Liver (tissue), 5 donors: ENCODE results near the gene MRPL30. TPM values are rescaled to one million over a fixed set of nuclear protein-coding genes. Genes with fewer than 3 reads are reported as not detected.

Source experiments
- polyA plus RNA-seq, 2 donors: library from polyadenylated mRNA; stranded (reverse) in 1 of 2; unstranded in 1 of 2; fragments of 200-250 nt in 1 of 2; fragments of >200 nt in 1 of 2; fragmentation: Nextera tagmentation in 1 of 2; extraction: Ambion mirVana in 1 of 2; gene quantifications; one replicate each; pipeline versions ENCODE4 v1.2.1 to v1.2.3, GENCODE V29; 2013 to 2015
- small RNA-seq: library from RNA; depleted of rRNA; stranded (forward); fragments of <200 nt; gene quantifications from one replicate; pipeline ENCODE3, GENCODE V24; 2014
- total RNA-seq, 2 donors: library from RNA; depleted of rRNA; stranded (reverse); fragments of >200 nt; gene quantifications; one replicate each; pipeline ENCODE4 v1.2.3, GENCODE V29; 2014
- donor health status: healthy.
- donor health status: healthy.
- donor health status: healthy.

The MRPL30 gene
- total and polyA plus RNA-seq, 4 donors: 11.7 to 21.0 (median 16.8) TPM

Small RNAs within 50 kb of the gene (small RNA-seq; reads per million reads assigned to genes)
- not detected for gene AC092587.1

Other genes starting within 250 kb of the MRPL30 start
- under 1 TPM; 0.17 to 0.42 TPM for gene CRACDL, start 245.0 kb upstream of the MRPL30 start, total RNA-seq
- under 1 TPM; 0.13 to 0.46 TPM for gene CRACDL, start 245.0 kb upstream of the MRPL30 start, polyA plus RNA-seq
- gene C2orf15, start 39.5 kb upstream of the MRPL30 start, total RNA-seq: under 1 TPM; 0.33 to 0.65 TPM
- gene C2orf15, start 39.5 kb upstream of the MRPL30 start, polyA plus RNA-seq: under 1 TPM; 0.24 to 0.25 TPM
- gene TSGA10, start 26.2 kb upstream of the MRPL30 start, total RNA-seq: 1 to 10 TPM; 3.5 to 4.4 TPM
- 1 to 10 TPM in 1 of 2 donors, under 1 TPM in 1; 0.93 to 4.0 TPM for gene TSGA10, start 26.2 kb upstream of the MRPL30 start, polyA plus RNA-seq
- 1 to 10 TPM; 4.3 to 4.8 TPM for gene LIPT1, start 26.2 kb upstream of the MRPL30 start, total RNA-seq
- 1 to 10 TPM; 2.3 to 2.6 TPM for gene LIPT1, start 26.2 kb upstream of the MRPL30 start, polyA plus RNA-seq
- 10 to 100 TPM; 10.5 to 15.5 TPM for gene MITD1, start 126 bp upstream of the MRPL30 start, total RNA-seq
- gene MITD1, start 126 bp upstream of the MRPL30 start, polyA plus RNA-seq: 10 to 100 TPM in 1 of 2 donors, 1 to 10 TPM in 1; 7.8 to 17.5 TPM
- not detected for gene LYG2, start 74.5 kb downstream of the MRPL30 start, total RNA-seq
- under 1 TPM in 1 of 2 donors, not detected in 1; 0.31 TPM for gene LYG2, start 74.5 kb downstream of the MRPL30 start, polyA plus RNA-seq
- under 1 TPM; 0.14 to 0.59 TPM for gene LYG1, start 120.0 kb downstream of the MRPL30 start, total RNA-seq
- under 1 TPM; 0.52 to 0.85 TPM for gene LYG1, start 120.0 kb downstream of the MRPL30 start, polyA plus RNA-seq
- 10 to 100 TPM; 24.3 to 27.5 TPM for gene TXNDC9, start 155.1 kb downstream of the MRPL30 start, total RNA-seq
- gene TXNDC9, start 155.1 kb downstream of the MRPL30 start, polyA plus RNA-seq: 10 to 100 TPM; 12.5 to 17.6 TPM
- gene EIF5B, start 156.2 kb downstream of the MRPL30 start, total RNA-seq: 10 to 100 TPM; 21.1 to 23.7 TPM
- gene EIF5B, start 156.2 kb downstream of the MRPL30 start, polyA plus RNA-seq: 10 to 100 TPM; 10.2 to 14.4 TPM